ENCODE data around the gene APRT.

DNA sequence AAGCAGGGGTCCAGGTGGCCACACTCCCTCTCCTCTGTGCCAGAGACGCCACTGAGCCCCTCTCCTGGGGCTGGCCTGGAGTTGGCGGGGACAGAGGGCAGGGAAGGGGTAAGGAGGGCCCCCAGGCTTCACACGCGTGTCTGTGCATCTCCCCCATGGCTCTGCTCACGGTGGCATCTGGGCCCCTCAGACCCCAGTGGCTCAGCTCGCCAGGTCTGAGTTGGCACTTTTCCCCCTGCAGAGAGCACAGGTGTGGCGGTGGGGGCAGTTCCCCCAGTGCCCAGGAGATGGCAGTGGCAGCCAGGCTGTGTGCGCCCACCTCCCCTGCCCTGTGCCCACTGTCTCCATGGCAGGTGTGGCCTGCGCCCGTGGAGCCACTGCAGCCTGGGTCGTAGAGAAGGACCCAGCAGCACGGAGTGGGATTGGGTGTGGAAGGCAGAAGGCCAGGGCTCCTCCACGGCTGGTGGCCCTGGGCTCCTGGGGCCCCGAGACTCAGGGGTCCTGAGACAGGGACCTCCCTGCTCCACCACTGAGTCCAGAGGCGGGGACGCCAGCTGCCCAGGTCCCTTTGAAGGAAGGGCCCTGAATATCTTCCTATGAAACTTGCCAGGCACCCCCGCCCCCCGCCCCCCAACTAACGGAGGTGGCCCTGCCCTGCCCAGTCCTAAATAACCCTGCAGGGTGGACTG lies 4.3 kb upstream of the APRT start:
- TF ChIP-seq GATA3 (IDR thresholded peaks at IDR 0.05; ENCODE audit: low read depth, low read length) (no peak), GATA2 (IDR thresholded peaks at IDR 0.05; ENCODE audit: low read depth, low read length) (no peak)

Data from SH-SY5Y (cell line).